Fibroblast of lung (primary cell): ENCODE data around the gene OMD. TPM values are rescaled to one million over a fixed set of nuclear protein-coding genes. Genes with fewer than 3 reads are reported as not detected.

Experiments
- DNase-seq, 2 donors: peaks; one replicate each; pipeline versions ENCODE4 v3.0.0 to v3.0.0-alpha.2; 2010; ENCODE audit warnings: low read depth in 2 of 2
- H2AFZ ChIP-seq: 2 replicates; pipeline ENCODE4 v1.5.1; 2012; ENCODE audit warnings: low read length, control low read depth, inconsistent platforms
- H3K27ac ChIP-seq: 2 replicates; pipeline ENCODE4 v1.5.1; 2011; ENCODE audit warnings: low read length, control low read depth; ENCODE audit not compliant: insufficient read depth
- H3K27me3 ChIP-seq: 2 replicates; pipeline ENCODE4 v1.5.1; 2011; ENCODE audit warnings: mild to moderate bottlenecking, low read length; ENCODE audit not compliant: control insufficient read depth, insufficient read depth
- H3K36me3 ChIP-seq: 2 replicates; pipeline ENCODE4 v1.5.1; 2011; ENCODE audit warnings: low read length; ENCODE audit not compliant: control insufficient read depth, insufficient read depth
- H3K4me1 ChIP-seq: 2 replicates; pipeline ENCODE4 v1.5.1; 2011; ENCODE audit warnings: low read length; ENCODE audit not compliant: control insufficient read depth, insufficient read depth; ENCODE audit errors: extremely low read depth
- H3K4me2 ChIP-seq: 2 replicates; pipeline ENCODE4 v1.5.1; 2011; ENCODE audit warnings: low read length, control low read depth; ENCODE audit not compliant: insufficient read depth; ENCODE audit errors: extremely low read depth
- H3K4me3 ChIP-seq, 4 experiments: fragments of 200-600 bp in 1 of 4; sonication (generic) in 1 of 4; replicated peaks in 1 of 4; 2 replicates each; pipeline ENCODE4 v1.5.1; 2011 to 2016; ENCODE audit warnings: low read length in 4 of 4, low read depth in 3 of 4, mild to moderate bottlenecking in 3 of 4, control low read depth in 2 of 4, inconsistent platforms in 1 of 4, mixed read lengths in 1 of 4; ENCODE audit not compliant: insufficient read depth in 1 of 4; ENCODE audit errors: control extremely low read depth in 1 of 4
- H3K79me2 ChIP-seq: 2 replicates; pipeline ENCODE4 v1.5.1; 2012; ENCODE audit warnings: mild to moderate bottlenecking, low read length, inconsistent platforms; ENCODE audit not compliant: control insufficient read depth, insufficient read depth
- H3K9ac ChIP-seq: 2 replicates; pipeline ENCODE4 v1.5.1; 2011; ENCODE audit warnings: mild to moderate bottlenecking, low read length, control low read depth; ENCODE audit not compliant: insufficient read depth
- H3K9me3 ChIP-seq: 2 replicates; pipeline ENCODE4 v1.5.1; 2012; ENCODE audit warnings: low read depth, low read length; ENCODE audit not compliant: control insufficient read depth, insufficient read depth
- H4K20me1 ChIP-seq: 2 replicates; pipeline ENCODE4 v1.5.1; 2011; ENCODE audit warnings: low read length; ENCODE audit not compliant: control insufficient read depth, insufficient read depth; ENCODE audit errors: extremely low read depth
- CTCF ChIP-seq, 2 donors: IDR thresholded peaks in 1 of 2; conservative IDR thresholded peaks in 1 of 2; 1 replicate in 1 of 2; 2 replicates in 1 of 2; pipeline ENCODE4 v1.5.1; 2011 to 2012; ENCODE audit warnings: low read length in 2 of 2, control low read depth in 1 of 2, inconsistent platforms in 1 of 2, low read depth in 1 of 2, mild to moderate bottlenecking in 1 of 2
- EZH2 ChIP-seq: IDR thresholded peaks from 2 replicates; pipeline ENCODE4 v1.5.1; 2012; ENCODE audit warnings: low read length, control low read depth, mild to moderate bottlenecking; ENCODE audit errors: missing control alignments
- polyA plus RNA-seq, 2 donors: library from polyadenylated mRNA; depleted of rRNA in 1 of 2; stranded (reverse) in 1 of 2; unstranded in 1 of 2; fragments of >200 nt; gene quantifications; 2 replicates each; pipeline ENCODE4 v1.2.1, GENCODE V29; 2011 to 2012; ENCODE audit warnings: missing spikeins in 1 of 2
- total RNA-seq: library from RNA; depleted of rRNA; stranded (reverse); fragments of >200 nt; gene quantifications from 2 replicates; pipeline ENCODE4 v1.2.1, GENCODE V29; 2014

Gene OMD
- total and polyA plus RNA-seq, 2 donors (not counting 1 experiment from before 2014, with no cell fraction given), result 0.07 to 0.17 TPM

GRCh38 chr9:92444841-92445240, 20.6 kb upstream of the OMD start:
- no peaks in the 10 kb centered on the region for H3K9me3 ChIP-seq
- H3K27me3 ChIP-seq, result no peaks in the 10 kb centered on the region
- H3K79me2 ChIP-seq, result no peaks in the 10 kb centered on the region
- H3K4me3 ChIP-seq, result no peak overlapping the region
- H3K9ac ChIP-seq, result no peak overlapping the region
- no peak overlapping the region for H3K4me2 ChIP-seq
- H2AFZ ChIP-seq, result no peak overlapping the region
- no peaks in the 10 kb centered on the region for H3K36me3 ChIP-seq
- TF ChIP-seq CTCF (conservative IDR thresholded peaks at IDR 0.05 in 1 of 2, IDR thresholded peaks at IDR 0.05 in 1 of 2; ENCODE audit: low read depth in 1 of 2, low read length in 2 of 2) (no peak), EZH2 (no peak)
- no peaks in the 10 kb centered on the region for H3K4me1 ChIP-seq
- no peak for DNase-seq
- no peak overlapping the region for H3K27ac ChIP-seq
- H4K20me1 ChIP-seq, result no peaks in the 10 kb centered on the region

- Histone ChIP-seq H3K27me3 (no peaks in the 10 kb centered on the region), H3K9ac (no peak overlapping the region), H3K36me3 (no peaks in the 10 kb centered on the region), H3K9me3 (no peaks in the 10 kb centered on the region), H3K4me3 (no peak overlapping the region), H3K4me2 (no peak overlapping the region), H4K20me1 (no peaks in the 10 kb centered on the region), H3K27ac (no peak overlapping the region), H3K4me1 (no peaks in the 10 kb centered on the region), H3K79me2 (no peaks in the 10 kb centered on the region), H2AFZ (no peak overlapping the region)
- no peak for DNase-seq
- no peak for TF ChIP-seq CTCF (conservative IDR thresholded peaks at IDR 0.05 in 1 of 2, IDR thresholded peaks at IDR 0.05 in 1 of 2; ENCODE audit: low read depth in 1 of 2, low read length in 2 of 2)
- no peak for TF ChIP-seq EZH2
Observed at GRCh38 chr9:92440751-92441046, 16.4 kb upstream of the OMD start.

DNA sequence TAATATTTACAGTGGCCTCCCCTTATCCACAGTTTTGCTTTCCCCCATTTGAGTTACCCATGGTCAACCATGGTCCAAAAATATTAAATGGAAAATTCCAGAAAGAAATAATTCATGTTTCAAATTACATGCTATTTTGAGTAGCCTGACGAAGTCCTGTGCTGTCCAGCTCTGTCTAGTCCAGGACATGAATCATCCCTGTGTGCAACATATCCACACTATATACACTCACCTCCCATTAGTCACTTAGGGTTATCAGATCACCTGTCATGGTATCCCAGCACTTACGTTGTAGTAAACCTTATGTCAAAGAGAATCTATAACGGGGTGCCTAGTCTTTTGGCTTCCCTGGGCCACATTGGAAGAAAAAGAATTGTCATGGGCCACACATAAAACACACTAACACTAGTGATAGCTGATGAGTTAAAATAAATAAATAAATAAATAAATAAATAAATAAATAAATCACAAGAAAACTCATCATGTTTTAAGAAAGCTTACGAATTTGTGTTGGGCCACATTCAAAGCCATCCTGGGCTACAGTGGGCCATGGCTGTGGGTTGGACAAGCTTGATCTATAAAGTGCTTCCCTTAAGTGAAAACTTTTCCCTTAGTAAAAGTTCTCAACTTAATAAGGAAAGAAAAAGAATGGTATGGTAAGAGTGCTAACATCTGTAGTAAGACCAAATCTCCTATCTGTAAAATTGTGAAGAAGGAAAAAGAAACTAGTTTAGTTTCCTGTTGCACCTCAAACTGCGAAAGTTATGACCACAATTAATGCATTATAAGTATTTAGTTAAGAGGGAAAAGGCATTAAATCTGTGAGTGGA, 15.9 kb upstream of the OMD start:
- no peak overlapping the region for H3K9ac ChIP-seq
- no peaks in the 10 kb centered on the region for H4K20me1 ChIP-seq
- no peaks in the 10 kb centered on the region for H3K27me3 ChIP-seq
- TF ChIP-seq CTCF (conservative IDR thresholded peaks at IDR 0.05 in 1 of 2, IDR thresholded peaks at IDR 0.05 in 1 of 2; ENCODE audit: low read depth in 1 of 2, low read length in 2 of 2) (no peak), EZH2 (no peak)
- no peaks in the 10 kb centered on the region for H3K9me3 ChIP-seq
- H3K4me3 ChIP-seq, result no peak overlapping the region
- H2AFZ ChIP-seq, result no peak overlapping the region
- no peak overlapping the region for H3K27ac ChIP-seq
- H3K4me1 ChIP-seq, result no peaks in the 10 kb centered on the region
- H3K36me3 ChIP-seq, result no peaks in the 10 kb centered on the region
- peak; percentile 52 to 93 for DNase-seq
- no peaks in the 10 kb centered on the region for H3K79me2 ChIP-seq
- H3K4me2 ChIP-seq, result no peak overlapping the region
